Right ventricle myocardium superior (tissue), 1 donor: ENCODE measurements around the gene SLC40A1. TPM values are rescaled to one million over a fixed set of nuclear protein-coding genes. Genes with fewer than 3 reads are reported as not detected.

ENCODE experiments used
- ATAC-seq: fragments of 200-7000 bp; cut with Tn5 transposase; one replicate; pipeline ENCODE4 v1.9.1; 2020; ENCODE audit warnings: mild to moderate bottlenecking; ENCODE audit not compliant: poor library complexity
- DNase-seq: peaks from one replicate; pipeline ENCODE4 v3.0.0-alpha.2; 2020
- intact Hi-C: fragments of 100-400 bp; cut with DNase I; formaldehyde crosslinking; loops from one replicate; pipeline ENCODE4 v1.11.2; 2022
- total RNA-seq: library from RNA; stranded (reverse); fragmentation: NEBNext Ultra II Directional; extraction: Animal tissue kit (Norgen Biotek cat#: 25700); gene quantifications from one replicate; pipeline ENCODE4 v1.2.1, GENCODE V29; 2021
- donor health status: DM: no; HTN: yes; CAD: no; lungs with severe emphysema.

The SLC40A1 gene
- total RNA-seq, 1 donor from 2014 or later, result 48.2 TPM

DNA sequence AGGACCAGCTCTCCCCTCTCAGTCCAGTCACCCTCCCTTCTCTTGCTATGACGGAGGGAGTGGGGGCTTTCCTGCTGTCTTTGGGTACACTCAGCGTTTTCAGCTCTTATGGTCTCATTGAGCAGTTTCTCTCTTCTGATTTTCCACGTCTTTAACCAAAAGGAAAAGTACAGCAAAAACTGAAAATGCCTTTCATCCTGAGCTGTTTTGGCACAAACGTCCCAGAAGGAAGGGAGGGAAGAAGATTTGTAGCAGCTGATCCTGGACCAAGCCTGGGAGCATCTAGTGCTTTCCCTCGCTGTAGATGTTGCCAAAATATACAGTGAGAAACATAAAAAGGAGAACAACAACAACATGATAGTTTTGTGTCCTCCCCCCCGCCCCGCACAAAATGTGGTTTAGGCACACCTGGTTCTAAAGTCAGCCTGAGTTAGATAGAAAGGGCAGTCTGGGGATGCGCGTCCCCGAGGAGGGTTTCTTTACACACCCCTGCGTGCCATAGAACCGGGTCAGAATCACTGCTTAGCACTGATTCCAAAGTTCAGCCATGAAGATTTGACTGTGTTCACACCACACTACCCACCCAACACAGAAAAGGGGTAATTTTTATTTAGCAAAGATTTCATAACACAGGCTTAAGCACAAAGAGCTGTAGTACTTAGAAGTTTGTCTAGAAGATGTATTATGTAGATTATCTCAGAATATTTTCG lies 53.4 kb downstream of the SLC40A1 start:
- intact Hi-C loops, result no loop called here
- DNase-seq (no peak), ATAC-seq (no peak)

DNA sequence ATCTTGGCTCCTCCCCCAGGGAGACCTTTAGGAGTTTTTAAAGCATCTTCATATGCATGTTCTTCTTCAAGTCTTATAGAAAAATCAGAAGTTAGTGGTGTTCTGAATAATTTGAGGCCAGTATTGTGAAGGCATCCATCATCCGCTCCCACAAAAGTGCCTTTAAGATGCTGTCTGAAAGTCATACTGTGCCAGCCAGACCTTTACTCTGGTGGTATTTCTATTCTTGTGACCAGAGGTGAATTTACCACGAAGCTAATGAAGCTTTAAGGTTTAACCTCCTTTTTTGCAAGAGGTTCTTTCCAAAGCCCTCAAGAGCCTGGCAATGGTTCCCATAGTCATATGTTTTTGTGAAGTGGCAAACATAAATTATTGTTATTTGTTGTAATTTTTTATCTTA lies 54.3 kb downstream of the SLC40A1 start:
- intact Hi-C loops, result no loop called here
- ATAC-seq, result no peak
- no peak for DNase-seq

DNA sequence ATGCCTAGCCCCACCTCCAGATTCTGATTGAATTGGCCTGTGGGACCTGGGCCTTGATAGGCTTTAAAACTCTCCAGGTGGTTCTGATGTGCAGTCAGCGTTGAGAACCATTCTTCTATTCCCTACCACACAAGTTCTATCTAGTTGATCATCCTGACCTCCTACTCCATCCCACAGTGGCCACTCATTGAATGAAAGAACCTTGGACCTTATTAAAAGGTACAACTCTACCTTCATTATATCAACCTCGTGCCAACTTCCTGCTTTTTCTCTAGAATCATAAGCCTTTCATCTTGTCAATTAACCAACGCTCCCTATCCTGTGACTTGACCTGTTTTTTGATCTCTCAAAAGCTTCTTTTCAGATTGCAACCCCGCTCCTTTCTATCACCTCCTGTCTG lies 55.8 kb downstream of the SLC40A1 start:
- intact Hi-C loops, result no loop called here
- ATAC-seq, result no peak
- no peak for DNase-seq

DNA sequence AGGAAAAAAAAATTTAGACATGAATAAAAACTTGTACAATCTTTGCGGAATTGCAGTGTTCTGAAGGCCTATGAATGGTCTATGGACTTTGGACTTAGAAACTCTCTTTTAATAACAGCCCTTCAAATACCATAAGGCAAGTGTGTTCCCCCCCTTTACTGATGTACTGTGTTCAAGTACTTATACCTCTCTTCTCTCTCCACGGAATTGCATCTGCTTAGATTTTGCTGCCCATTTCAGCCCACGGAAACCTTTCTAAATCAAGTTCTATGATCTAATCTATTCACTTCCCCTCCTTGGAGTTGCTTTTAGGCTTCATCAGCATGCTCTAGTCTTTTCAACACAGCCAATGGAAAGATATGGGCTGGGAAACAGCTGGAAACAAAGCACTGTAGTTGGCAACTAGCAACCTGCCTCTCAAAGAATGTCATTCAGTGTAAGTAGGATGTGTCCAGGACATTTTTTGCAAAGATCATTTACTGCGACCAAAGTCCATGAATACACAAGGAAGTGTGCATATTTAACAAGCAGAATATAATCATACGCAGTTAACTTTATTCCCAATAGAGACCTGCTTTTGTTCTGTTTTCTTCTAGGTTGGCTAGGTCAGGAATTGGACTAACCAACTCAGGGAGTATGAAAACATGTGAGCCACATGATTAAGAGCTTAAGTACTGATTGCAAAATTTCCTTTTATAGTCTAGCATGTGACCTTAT lies 58.0 kb downstream of the SLC40A1 start:
- intact Hi-C loops, result no loop called here
- ATAC-seq, result peak; percentile 74
- no peak for DNase-seq

DNA sequence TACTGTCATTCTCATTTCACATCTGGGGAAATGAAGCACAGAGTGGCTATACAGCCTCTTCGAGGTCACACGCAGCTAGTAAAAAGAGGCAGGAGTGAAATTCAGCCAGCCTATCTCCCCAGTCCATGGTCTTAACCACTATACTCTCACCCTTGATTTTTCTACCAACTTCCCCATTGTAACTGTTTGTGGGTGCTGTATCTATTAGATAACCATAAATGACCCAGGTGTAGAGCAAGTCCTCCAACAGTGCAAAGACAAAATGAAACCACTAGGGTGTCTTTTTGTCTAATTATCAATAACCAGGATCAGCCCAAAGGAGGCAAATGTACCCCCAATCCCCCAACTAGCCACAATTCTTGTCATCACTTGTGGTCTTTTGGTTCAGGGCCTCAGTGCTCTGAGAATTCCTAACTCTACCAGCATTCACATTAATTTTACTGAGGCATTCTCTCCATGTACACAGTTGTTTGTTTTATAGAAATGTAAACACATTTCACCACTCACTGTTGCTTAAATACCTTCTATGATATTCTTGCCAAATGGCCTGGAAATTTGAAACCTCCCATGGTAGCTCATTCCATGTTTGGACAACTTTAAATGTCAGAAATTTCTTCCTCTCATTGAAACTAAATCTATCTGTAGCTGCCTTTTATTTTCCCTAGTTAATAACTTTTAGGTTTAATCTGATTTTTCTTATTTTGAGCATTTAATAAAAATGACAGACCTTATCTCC lies 58.7 kb downstream of the SLC40A1 start:
- DNase-seq (no peak), ATAC-seq (no peak)
- intact Hi-C loops, result no loop called here

DNA sequence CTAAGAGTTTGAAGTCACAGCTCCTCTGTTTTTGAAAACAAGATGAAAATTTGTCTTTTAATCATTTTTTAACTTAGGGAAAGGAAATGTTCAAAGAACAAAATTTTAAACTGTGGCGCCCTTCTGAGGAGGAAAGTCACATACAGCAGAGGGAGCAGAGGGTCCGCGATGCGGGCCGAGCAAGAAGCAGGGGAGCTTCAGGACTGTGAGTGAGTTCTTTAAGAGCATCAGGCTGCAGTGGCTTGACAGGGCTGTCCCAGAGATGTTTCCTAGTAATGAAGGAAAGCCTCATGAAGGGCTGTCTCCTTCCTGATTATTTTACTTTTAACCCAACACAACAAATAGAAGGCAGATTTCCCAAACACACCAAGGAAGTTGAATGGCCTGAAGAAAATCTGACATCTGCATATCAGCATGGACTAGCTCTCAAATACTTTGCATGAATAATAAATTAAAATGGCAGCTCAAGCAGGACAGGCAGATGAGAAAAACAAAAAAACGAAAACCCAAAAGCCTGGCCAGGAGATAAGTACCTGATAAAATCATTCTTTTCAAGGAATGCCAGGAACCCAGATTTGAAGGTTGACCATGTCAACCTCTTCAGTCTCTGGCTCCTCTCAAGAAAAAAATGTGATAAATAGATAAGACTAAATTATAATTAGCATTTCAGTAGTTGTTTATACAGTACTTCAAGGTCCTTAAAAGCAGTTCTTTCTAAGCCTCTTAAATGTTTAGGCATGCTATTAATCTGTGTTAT lies 60.8 kb downstream of the SLC40A1 start:
- no peak for DNase-seq
- ATAC-seq, result no peak
- intact Hi-C loops, result no loop called here

DNA sequence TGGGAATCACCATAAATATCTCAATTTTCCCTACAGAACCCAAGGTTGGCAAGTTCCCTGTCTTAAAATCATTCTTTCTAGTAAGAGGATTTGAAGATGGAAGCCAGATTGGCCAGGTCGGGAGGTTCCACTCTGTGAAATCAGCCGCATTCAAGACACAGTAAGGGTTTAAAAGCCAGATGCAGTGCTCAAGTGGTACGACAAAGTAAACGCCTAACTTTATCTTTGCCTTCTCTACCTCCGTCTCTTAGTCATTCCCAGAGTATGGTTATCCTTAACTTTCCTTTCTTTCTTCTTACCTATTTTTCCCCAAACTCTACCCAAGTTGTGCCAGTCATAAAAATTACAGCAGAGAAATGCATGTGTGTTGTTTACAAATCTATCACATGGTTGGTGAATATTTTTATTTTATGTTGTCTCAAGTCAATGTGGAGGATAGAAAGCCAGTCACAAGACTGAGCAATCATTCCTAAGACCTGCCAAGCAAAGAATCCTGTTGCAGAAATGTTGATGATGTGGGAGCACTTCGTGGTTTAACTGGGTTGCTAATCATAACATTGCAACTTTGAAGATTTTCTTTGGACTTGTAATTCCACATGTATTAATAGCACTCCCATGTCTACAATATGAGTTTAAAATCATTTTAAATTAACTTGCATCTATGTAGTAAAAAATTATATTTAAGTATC lies 62.6 kb downstream of the SLC40A1 start:
- no peak for DNase-seq
- no peak for ATAC-seq
- intact Hi-C loops, result no loop called here

DNA sequence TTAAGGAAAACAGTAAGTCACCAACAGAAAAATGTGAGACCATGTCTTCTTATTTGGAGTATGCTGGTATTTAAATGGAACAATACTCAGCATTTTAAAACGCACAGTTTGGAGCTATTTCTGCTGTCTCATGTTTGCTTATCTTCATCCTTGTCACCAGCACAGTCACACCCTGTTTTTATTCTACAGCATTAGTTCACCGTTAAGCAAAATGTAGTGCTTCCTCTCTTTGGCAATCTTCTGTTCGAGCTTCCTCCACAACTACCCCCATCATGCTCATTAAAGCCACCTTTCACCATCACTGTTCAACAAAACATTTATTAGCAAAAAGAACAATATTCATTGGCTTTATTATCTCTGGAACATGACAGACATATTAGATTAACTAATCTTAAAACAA lies 64.0 kb downstream of the SLC40A1 start:
- intact Hi-C loops, result no loop called here
- peak; percentile 21 for ATAC-seq
- DNase-seq, result no peak

DNA sequence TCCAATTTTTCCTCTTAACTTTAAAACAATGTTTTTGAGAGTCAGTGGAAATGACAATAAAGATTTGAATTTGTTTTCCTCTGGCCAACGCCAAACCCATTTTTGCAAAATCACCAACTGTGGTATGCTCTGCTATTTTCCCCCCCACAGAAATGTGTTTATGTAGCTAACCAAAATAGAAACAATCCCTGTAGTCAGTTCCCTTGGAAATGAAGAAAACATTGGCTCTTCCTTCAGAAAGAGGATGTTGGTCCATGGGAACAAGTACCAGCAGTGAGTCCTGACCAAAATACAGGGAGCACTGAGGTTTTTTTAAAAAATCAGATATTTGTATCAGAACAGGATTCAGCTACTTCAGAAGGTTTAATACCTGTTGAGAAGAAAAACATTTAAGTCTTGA lies 65.3 kb downstream of the SLC40A1 start:
- intact Hi-C loops, result no loop called here
- ATAC-seq (peak; percentile 61), DNase-seq (no peak)

DNA sequence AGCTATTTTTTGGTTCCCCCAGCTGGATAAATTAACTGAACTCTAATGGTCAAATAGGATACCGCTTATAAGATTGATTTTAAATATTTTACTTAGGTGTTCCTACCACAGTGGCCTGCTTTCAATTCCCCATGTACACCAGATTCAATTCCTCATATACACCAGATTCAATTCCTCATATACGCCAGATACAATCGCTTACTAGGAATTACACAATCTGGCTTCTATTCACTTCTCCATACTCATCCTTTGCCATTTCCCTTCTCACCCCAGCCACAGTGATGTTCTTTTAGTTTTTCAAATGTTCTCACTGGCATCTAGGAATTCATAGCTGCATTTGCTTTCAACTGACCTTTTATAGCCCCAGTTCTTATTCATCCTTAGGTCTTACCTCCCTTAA lies 66.5 kb downstream of the SLC40A1 start:
- DNase-seq, result no peak
- intact Hi-C loops, result no loop called here
- peak; percentile 67 for ATAC-seq

DNA sequence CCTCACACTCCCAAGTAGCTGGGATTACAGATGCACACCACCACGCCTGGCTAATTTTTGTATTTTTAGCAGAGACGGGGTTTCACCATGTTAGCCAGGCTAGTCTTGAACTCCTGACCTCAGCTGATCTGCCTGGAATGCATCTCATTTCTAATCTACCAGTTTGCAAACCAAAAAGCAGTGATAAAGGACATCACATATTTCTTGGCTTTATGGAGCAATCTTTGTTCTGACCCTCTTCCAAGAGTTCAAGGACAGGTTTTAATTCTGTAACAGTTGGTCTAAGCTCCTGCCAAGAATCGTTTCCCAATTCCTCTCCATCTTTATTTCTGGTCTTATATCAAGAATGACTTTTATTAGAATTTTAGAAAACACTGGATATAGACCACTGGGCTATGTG lies 67.7 kb downstream of the SLC40A1 start:
- ATAC-seq (no peak), DNase-seq (no peak)
- intact Hi-C loops, result no loop called here

DNA sequence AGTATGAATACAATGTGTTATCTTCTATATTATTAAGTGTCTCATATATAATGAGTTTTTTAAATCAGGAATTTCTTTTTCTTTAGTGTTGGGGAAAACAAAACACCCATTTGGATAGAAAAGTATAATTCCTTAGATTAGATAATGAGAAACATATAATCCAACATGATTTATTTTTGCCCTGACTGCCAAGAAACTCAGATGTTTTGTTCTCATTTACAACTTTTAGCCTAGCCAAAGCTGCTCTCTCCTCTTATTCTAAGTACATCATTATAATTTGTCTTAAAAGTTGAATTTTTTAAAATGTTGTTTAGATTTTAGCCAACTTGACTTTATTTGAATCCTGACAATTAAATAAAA lies 68.6 kb downstream of the SLC40A1 start:
- intact Hi-C loops, result no loop called here
- ATAC-seq (no peak), DNase-seq (no peak)

DNA sequence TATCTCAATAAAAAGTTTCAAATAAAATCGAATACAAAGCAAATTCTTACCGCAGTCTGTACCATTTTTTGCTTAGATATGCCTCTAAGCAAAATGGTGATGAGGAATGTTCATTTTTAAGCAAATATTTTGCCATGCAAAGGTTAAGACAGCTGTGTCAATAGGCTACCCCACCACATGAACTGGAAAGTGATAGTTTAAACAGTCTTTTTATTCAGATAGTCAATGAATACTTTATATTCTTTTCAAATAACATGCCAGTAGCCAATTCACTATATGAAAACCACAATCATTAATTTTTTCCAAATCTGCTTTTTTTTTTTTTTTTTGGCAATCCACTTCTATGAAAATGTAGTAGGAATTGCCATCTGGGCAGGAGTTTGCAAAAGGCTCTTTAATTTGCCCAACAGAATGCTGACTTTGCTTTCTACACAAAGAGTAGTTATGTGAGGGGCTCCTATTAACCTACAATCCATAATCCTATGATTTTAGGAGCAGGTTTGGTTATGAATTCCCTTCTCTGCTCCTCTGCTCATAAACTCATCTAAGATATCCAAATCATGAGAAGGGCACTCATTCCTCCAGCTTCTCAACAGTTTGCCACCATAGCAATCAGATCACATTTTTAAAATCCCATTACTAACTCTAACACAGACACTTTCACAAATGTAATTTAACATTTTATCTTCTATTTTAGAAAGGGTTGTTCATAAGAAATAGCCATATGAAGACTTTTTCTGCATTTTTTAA lies 69.2 kb downstream of the SLC40A1 start:
- no peak for ATAC-seq
- intact Hi-C loops, result no loop called here
- no peak for DNase-seq

Other genes with a start within 250 kb of the SLC40A1 start
- 15.0 TPM for gene WDR75, start 139.3 kb downstream of the SLC40A1 start, total RNA-seq
- gene ASNSD1, start 80.7 kb upstream of the SLC40A1 start, total RNA-seq, result 37.9 TPM
- 8.1 TPM for gene ANKAR, start 93.9 kb upstream of the SLC40A1 start, total RNA-seq
- 9.4 TPM for gene OSGEPL1, start 182.0 kb upstream of the SLC40A1 start, total RNA-seq
- 19.4 TPM for gene ORMDL1, start 203.6 kb upstream of the SLC40A1 start, total RNA-seq
- gene PMS1, start 203.7 kb upstream of the SLC40A1 start, total RNA-seq, result 13.5 TPM